ENCODE measurements around the gene CDK10.
"Not testable (repeated sequence)": the region's sequence is repeated elsewhere in the genome, so short reads cannot be mapped to it uniquely, and the experiment has no call there.

DNA sequence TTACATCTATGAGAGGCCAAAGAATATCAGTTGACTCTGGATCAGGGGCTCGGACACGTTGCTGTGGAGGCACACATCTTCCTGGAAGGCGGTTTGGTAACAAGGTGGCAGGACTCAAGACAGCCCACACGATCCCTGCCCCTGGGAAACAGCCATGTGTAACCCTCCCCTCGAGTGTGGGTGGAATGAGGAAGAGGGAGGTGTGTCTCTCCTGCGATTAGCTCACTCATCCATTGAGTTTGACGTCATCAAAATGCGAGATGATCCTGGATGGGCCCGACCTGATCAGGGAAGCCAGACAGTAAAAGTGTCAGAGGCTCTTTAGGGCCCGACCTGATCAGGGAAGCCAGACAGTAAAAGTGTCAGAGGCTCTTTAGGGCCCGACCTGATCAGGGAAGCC lies 22.3 kb upstream of the CDK10 start:
- TF ChIP-seq, protein P1, sequence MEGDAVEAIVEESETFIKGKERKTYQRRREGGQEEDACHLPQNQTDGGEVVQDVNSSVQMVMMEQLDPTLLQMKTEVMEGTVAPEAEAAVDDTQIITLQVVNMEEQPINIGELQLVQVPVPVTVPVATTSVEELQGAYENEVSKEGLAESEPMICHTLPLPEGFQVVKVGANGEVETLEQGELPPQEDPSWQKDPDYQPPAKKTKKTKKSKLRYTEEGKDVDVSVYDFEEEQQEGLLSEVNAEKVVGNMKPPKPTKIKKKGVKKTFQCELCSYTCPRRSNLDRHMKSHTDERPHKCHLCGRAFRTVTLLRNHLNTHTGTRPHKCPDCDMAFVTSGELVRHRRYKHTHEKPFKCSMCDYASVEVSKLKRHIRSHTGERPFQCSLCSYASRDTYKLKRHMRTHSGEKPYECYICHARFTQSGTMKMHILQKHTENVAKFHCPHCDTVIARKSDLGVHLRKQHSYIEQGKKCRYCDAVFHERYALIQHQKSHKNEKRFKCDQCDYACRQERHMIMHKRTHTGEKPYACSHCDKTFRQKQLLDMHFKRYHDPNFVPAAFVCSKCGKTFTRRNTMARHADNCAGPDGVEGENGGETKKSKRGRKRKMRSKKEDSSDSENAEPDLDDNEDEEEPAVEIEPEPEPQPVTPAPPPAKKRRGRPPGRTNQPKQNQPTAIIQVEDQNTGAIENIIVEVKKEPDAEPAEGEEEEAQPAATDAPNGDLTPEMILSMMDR (IDR thresholded peaks at IDR 0.05; ENCODE audit: insufficient read depth, low read length) = not testable (repeated sequence)
- TF ChIP-seq, protein P2, sequence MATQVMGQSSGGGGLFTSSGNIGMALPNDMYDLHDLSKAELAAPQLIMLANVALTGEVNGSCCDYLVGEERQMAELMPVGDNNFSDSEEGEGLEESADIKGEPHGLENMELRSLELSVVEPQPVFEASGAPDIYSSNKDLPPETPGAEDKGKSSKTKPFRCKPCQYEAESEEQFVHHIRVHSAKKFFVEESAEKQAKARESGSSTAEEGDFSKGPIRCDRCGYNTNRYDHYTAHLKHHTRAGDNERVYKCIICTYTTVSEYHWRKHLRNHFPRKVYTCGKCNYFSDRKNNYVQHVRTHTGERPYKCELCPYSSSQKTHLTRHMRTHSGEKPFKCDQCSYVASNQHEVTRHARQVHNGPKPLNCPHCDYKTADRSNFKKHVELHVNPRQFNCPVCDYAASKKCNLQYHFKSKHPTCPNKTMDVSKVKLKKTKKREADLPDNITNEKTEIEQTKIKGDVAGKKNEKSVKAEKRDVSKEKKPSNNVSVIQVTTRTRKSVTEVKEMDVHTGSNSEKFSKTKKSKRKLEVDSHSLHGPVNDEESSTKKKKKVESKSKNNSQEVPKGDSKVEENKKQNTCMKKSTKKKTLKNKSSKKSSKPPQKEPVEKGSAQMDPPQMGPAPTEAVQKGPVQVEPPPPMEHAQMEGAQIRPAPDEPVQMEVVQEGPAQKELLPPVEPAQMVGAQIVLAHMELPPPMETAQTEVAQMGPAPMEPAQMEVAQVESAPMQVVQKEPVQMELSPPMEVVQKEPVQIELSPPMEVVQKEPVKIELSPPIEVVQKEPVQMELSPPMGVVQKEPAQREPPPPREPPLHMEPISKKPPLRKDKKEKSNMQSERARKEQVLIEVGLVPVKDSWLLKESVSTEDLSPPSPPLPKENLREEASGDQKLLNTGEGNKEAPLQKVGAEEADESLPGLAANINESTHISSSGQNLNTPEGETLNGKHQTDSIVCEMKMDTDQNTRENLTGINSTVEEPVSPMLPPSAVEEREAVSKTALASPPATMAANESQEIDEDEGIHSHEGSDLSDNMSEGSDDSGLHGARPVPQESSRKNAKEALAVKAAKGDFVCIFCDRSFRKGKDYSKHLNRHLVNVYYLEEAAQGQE (IDR thresholded peaks at IDR 0.05; ENCODE audit: insufficient replicate concordance, low read depth) = not testable (repeated sequence)
